SK-N-SH treated with all-trans-retinoic acid at 6 μM for 48 hours (cell line): ENCODE data around the gene ROPN1L.

Source experiments
- ARNTL ChIP-seq: fragments of 450-650 bp; formaldehyde crosslinking; IDR thresholded peaks from 2 replicates; pipeline ENCODE4 v1.5.0; 2020; ENCODE audit warnings: low read depth, mild to moderate bottlenecking, moderate library complexity, borderline replicate concordance
- ZFP3 ChIP-seq: fragments of 250-450 bp; sonication (Bioruptor Pico); IDR thresholded peaks from 2 replicates; pipeline ENCODE4 v1.5.0; 2020; ENCODE audit warnings: mild to moderate bottlenecking, moderate library complexity

GRCh38 chr5:10434392-10434791, 7.3 kb upstream of the ROPN1L start:
- TF ChIP-seq ZFP3 (CRISPR knock-in tag), result no peak
- TF ChIP-seq ARNTL (CRISPR knock-in tag), result no peak
